Gastrocnemius medialis (tissue), 4 donors: ENCODE results near the gene ARHGEF33. TPM values are rescaled to one million over a fixed set of nuclear protein-coding genes. Genes with fewer than 3 reads are reported as not detected.

ENCODE experiments used
- ATAC-seq, 2 donors: fragments of 150-250 bp; one replicate each; pipeline ENCODE4 v1.9.1; 2016
- DNase-seq, 2 donors: peaks; one replicate each; pipeline ENCODE4 v3.0.0-alpha.2; 2019
- H3K27ac ChIP-seq, 4 donors: fragments of 200-600 bp; sonication (generic); 1 replicate in 1 of 4; 2 replicates in 3 of 4; pipeline ENCODE4 v1.5.1; 2016 to 2018; ENCODE audit warnings: mild to moderate bottlenecking in 2 of 4, moderate library complexity in 1 of 4
- H3K27me3 ChIP-seq, 3 donors: fragments of 200-600 bp; sonication (generic) in 2 of 3; 1 replicate in 1 of 3; 2 replicates in 2 of 3; pipeline versions ENCODE4 v1.5.1 to v1.6.0; 2016 to 2019; ENCODE audit warnings: mild to moderate bottlenecking in 1 of 3, moderate library complexity in 1 of 3
- H3K36me3 ChIP-seq, 2 donors: fragments of 200-600 bp; sonication (generic) in 1 of 2; one replicate each; pipeline ENCODE4 v1.5.1; 2017 to 2018
- H3K4me1 ChIP-seq, 2 donors: fragments of 200-600 bp; sonication (generic) in 1 of 2; one replicate each; pipeline ENCODE4 v1.5.1; 2016 to 2017; ENCODE audit warnings: mild to moderate bottlenecking in 2 of 2
- H3K4me3 ChIP-seq, 4 donors: fragments of 200-600 bp; sonication (generic) in 3 of 4; 1 replicate in 1 of 4; 2 replicates in 3 of 4; pipeline ENCODE4 v1.5.1; 2016 to 2019; ENCODE audit warnings: mild to moderate bottlenecking in 2 of 4
- H3K9me3 ChIP-seq, 3 donors: fragments of 200-600 bp; sonication (generic) in 2 of 3; 1 replicate in 1 of 3; 2 replicates in 2 of 3; pipeline ENCODE4 v1.5.1; 2016 to 2019
- POLR2A ChIP-seq, 2 donors: fragments of 450-650 bp; IDR thresholded peaks; one replicate each; pipeline ENCODE4 v1.6.1; 2017; ENCODE audit warnings: antibody characterized with exemption in 2 of 2, mild to moderate bottlenecking in 2 of 2, moderate library complexity in 2 of 2
- in situ Hi-C, 4 donors: fragments of 200-750 bp; cut with MboI; loops; one replicate each; pipeline versions ENCODE4 v1.15.0 to v1.8.0; 2017; ENCODE audit warnings: low sequenced_read_pairs in 4 of 4
- intact Hi-C: fragments of 100-400 bp; cut with DNase I; formaldehyde crosslinking; loops from one replicate; pipeline ENCODE4 v1.15.1; 2023; ENCODE audit warnings: low total_unique reads
- total RNA-seq, 4 donors: library from RNA; depleted of rRNA; stranded (reverse); fragments of >200 nt; gene quantifications; one replicate each; pipeline versions ENCODE4 v1.1.0 to v1.2.3, GENCODE V29; 2016
- TF ChIP-seq, protein P1 (sequence below), 5 experiments: fragments of 450-650 bp in 3 of 5; fragments of 200-600 bp in 2 of 5; sonication (generic) in 2 of 5; IDR thresholded peaks in 4 of 5; conservative IDR thresholded peaks in 1 of 5; 1 replicate in 4 of 5; 2 replicates in 1 of 5; pipeline ENCODE4 v1.5.1; 2016 to 2019; ENCODE audit warnings: antibody characterized with exemption in 5 of 5, mild to moderate bottlenecking in 3 of 5, moderate library complexity in 3 of 5

ARHGEF33 gene
- total RNA-seq, 4 donors from 2014 or later: 0.07 to 4.5 (median 0.52) TPM; not detected in 1

DNA sequence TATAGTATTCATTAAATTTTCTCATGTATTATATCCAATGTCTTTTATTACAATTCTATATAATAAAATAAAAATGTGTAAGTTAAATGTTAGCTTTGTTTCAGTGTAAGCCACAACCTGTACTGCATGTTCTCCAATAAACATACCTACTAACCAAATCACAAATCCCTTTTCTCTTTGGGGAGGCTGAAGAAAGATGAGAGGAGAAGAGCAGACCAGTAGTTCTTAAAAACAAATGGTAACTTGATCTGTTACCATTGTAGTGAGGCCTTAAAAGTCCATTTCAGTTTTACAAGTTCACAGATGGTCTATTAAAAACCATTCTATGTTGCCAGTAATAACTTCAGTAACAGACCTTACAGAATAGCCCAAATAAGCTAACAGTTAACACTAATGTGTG is 130.7 kb downstream of the ARHGEF33 start:
- Histone ChIP-seq H3K27ac (peak overlapping the region; percentile 8 to 44 (median 28)), H3K4me3 (no peak overlapping the region), H3K27me3 (no peaks in the 10 kb centered on the region), H3K9me3 (no peaks in the 10 kb centered on the region), H3K4me1 (peaks cover 8 to 24% of the 10 kb centered on the region in 2 donors), H3K36me3 (peaks cover 0 to 11% of the 10 kb centered on the region in 2 donors)
- intact Hi-C loops (no loop called here), in situ Hi-C loops (no loop called here)
- ATAC-seq (no peak), DNase-seq (no peak)
- TF ChIP-seq, protein P1, sequence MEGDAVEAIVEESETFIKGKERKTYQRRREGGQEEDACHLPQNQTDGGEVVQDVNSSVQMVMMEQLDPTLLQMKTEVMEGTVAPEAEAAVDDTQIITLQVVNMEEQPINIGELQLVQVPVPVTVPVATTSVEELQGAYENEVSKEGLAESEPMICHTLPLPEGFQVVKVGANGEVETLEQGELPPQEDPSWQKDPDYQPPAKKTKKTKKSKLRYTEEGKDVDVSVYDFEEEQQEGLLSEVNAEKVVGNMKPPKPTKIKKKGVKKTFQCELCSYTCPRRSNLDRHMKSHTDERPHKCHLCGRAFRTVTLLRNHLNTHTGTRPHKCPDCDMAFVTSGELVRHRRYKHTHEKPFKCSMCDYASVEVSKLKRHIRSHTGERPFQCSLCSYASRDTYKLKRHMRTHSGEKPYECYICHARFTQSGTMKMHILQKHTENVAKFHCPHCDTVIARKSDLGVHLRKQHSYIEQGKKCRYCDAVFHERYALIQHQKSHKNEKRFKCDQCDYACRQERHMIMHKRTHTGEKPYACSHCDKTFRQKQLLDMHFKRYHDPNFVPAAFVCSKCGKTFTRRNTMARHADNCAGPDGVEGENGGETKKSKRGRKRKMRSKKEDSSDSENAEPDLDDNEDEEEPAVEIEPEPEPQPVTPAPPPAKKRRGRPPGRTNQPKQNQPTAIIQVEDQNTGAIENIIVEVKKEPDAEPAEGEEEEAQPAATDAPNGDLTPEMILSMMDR (IDR thresholded peaks at IDR 0.05 in 4 of 5, conservative IDR thresholded peaks at IDR 0.05 in 1 of 5): no peak
- TF ChIP-seq POLR2A (IDR thresholded peaks at IDR 0.05): no peak

DNA sequence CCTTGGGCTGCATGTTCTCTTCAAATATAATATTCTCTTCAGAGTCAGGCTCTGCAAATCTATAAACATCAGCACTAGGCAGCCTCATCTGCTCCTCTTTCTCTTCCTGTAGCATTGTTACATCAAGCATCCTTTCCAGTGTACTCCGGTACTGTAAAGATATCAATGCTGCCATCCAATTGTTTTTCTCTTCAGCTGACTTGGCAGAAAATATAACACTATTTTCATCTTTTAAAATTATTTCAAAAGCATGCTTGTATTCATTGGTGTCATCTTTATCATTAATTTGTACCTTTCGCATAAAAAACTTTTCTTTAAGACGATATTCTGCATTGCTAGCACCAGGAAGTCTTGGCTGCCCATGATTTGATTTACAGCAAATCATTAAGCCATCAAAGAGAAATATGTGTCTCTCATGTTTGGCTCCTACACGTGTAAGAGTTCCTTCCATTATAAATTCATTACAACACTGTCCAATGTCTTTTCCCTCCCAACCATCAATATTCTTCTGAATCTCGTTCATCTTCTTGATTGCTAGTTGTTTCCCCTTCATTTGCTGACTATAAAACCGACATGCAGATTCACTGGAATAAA is 133.1 kb downstream of the ARHGEF33 start:
- peaks cover 3 to 13% of the 10 kb centered on the region in 2 donors for H3K4me1 ChIP-seq
- peak overlapping the region in 3 of 4 donors; percentile 16 to 29 (median 22) for H3K27ac ChIP-seq
- intact Hi-C loops: no loop called here
- H3K36me3 ChIP-seq: peaks cover 0 to 11% of the 10 kb centered on the region in 2 donors
- no peaks in the 10 kb centered on the region for H3K27me3 ChIP-seq
- no peaks in the 10 kb centered on the region for H3K9me3 ChIP-seq
- TF ChIP-seq, protein P1 (IDR thresholded peaks at IDR 0.05 in 4 of 5, conservative IDR thresholded peaks at IDR 0.05 in 1 of 5): no peak
- no peak for TF ChIP-seq POLR2A (IDR thresholded peaks at IDR 0.05)
- H3K4me3 ChIP-seq: peak overlapping the region in 1 of 4 donors; percentile 0
- no peak for DNase-seq
- no peak for ATAC-seq
- in situ Hi-C loops: no loop called here

DNA sequence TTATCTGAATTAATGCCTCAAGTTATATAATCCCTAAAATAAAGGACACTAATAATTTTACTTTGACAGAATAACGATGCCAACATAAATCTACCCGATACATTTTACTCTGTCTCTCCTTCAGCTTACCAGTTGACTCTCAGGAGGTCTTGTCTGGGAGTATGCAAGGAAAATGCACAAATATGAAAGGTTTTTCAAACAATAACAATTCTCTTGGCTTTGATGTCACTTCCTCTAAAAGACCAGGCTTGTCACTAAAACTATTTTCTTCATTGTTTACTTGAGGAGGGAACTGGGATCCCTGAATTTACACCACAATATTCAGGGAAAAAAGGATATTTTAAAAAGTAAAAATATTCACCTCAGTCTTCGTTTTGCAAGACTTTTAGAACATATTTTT is 134.0 kb downstream of the ARHGEF33 start:
- intact Hi-C loops: no loop called here
- ATAC-seq: no peak
- Histone ChIP-seq H3K36me3 (peaks cover 0 to 11% of the 10 kb centered on the region in 2 donors), H3K4me1 (peaks cover 0 to 4% of the 10 kb centered on the region in 2 donors), H3K4me3 (no peak overlapping the region), H3K9me3 (no peaks in the 10 kb centered on the region), H3K27me3 (no peaks in the 10 kb centered on the region), H3K27ac (peak overlapping the region in 3 of 4 donors; percentile 16 to 29 (median 22))
- in situ Hi-C loops: no loop called here
- peak in 1 of 2 donors; percentile 25 for TF ChIP-seq POLR2A (IDR thresholded peaks at IDR 0.05)
- TF ChIP-seq, protein P1 (IDR thresholded peaks at IDR 0.05 in 4 of 5, conservative IDR thresholded peaks at IDR 0.05 in 1 of 5): no peak
- no peak for DNase-seq

DNA sequence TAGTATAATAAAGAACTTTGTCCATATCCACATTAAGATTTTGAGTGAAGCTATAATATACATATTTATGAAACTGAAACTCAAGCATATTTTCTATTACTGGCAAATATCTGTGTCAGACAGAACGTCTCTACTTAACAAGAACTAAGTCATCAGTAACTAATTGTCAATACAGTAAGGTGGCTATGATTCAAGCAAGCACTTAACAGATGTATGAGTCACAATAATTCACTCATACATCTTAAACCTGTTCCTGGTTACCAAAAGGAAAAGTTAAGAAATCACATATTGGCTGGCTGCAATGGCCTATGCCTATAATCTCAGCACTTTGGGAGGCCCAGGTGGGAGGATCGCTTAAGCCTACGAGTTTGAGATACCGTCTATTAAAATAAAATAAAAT is 135.2 kb downstream of the ARHGEF33 start:
- in situ Hi-C loops: no loop called here
- TF ChIP-seq POLR2A (IDR thresholded peaks at IDR 0.05): no peak
- TF ChIP-seq, protein P1 (IDR thresholded peaks at IDR 0.05 in 4 of 5, conservative IDR thresholded peaks at IDR 0.05 in 1 of 5): no peak

More for the DNA sequence above, 135.2 kb downstream of the ARHGEF33 start:
- peaks cover 0 to 4% of the 10 kb centered on the region in 2 donors for H3K4me1 ChIP-seq
- no peaks in the 10 kb centered on the region for H3K9me3 ChIP-seq
- intact Hi-C loops: no loop called here
- H3K4me3 ChIP-seq: no peak overlapping the region
- H3K27me3 ChIP-seq: no peaks in the 10 kb centered on the region
- DNase-seq (no peak), ATAC-seq (no peak)
- H3K27ac ChIP-seq: peak overlapping the region in 1 of 4 donors; percentile 12
- peaks cover 0 to 11% of the 10 kb centered on the region in 2 donors for H3K36me3 ChIP-seq

Other genes with a start within 250 kb of the ARHGEF33 start
- gene GALM, start 223.8 kb upstream of the ARHGEF33 start, total RNA-seq: 10 to 100 TPM in 3 of 4 donors, 1 to 10 TPM in 1; 5.3 to 16.9 (median 14.9) TPM
- gene SRSF7, start 138.5 kb upstream of the ARHGEF33 start, total RNA-seq: 10 to 100 TPM; 21.5 to 51.4 (median 34.1) TPM
- gene GEMIN6, start 111.7 kb upstream of the ARHGEF33 start, total RNA-seq: 1 to 10 TPM; 2.0 to 6.2 (median 3.2) TPM
- gene DHX57, start 13.9 kb upstream of the ARHGEF33 start, total RNA-seq: 10 to 100 TPM; 11.5 to 12.0 (median 11.7) TPM
- 10 to 100 TPM; 12.9 to 16.7 (median 13.8) TPM for gene MORN2, start 13.9 kb upstream of the ARHGEF33 start, total RNA-seq
- gene SOS1, start 231.2 kb downstream of the ARHGEF33 start, total RNA-seq: 10 to 100 TPM; 19.5 to 46.3 (median 33.3) TPM